Measurements from ENCODE around the gene DDX4.

GRCh38 chr5:55714339-55714738, 23.5 kb upstream of the DDX4 start:
- TF ChIP-seq CTCF (IDR thresholded peaks at IDR 0.05) (no peak; the same call in 1 of the 2 replicates), ZFX (IDR thresholded peaks at IDR 0.05; ENCODE audit: borderline replicate concordance) (no peak)

Measured in 22Rv1 (cell line).